Measurements from ENCODE around the gene MAGED2.
"Not testable (repeated sequence)": the region's sequence is repeated elsewhere in the genome, so short reads cannot be mapped to it uniquely, and the experiment has no call there.

Gene MAGED2

GRCh38 chrX:54807524-54808108 is at the start of gene MAGED2:
Gene MAGED2, plus strand, starts transcription at chrX:54807745. Its CDS starts 1,587 bp downstream, at chrX:54809332.
- DNase-seq, result peak; percentile 70

- DNase-seq, result no peak
These were observed 49.2 kb upstream of the MAGED2 start for GRCh38 chrX:54758114-54759055.

- DNase-seq, result not testable (repeated sequence)
These were observed 33.0 kb upstream of the MAGED2 start for GRCh38 chrX:54774391-54775094.

GRCh38 chrX:54776061-54776460 is 31.5 kb upstream of the MAGED2 start:
- no peak for DNase-seq

GRCh38 chrX:54776987-54777672 is 30.4 kb upstream of the MAGED2 start:
- no peak for DNase-seq

- DNase-seq, result peak; percentile 12
These were observed 21.6 kb upstream of the MAGED2 start for GRCh38 chrX:54785901-54786300.

GRCh38 chrX:54786967-54787366 is 20.6 kb upstream of the MAGED2 start:
- DNase-seq, result peak; percentile 53

- DNase-seq, result no peak
These were observed 19.1 kb upstream of the MAGED2 start for GRCh38 chrX:54788446-54788845.

GRCh38 chrX:54789405-54789804 is 18.1 kb upstream of the MAGED2 start:
- not testable (repeated sequence) for DNase-seq

GRCh38 chrX:54794028-54794427 is 13.5 kb upstream of the MAGED2 start:
- DNase-seq, result no peak

GRCh38 chrX:54794795-54795194 is 12.8 kb upstream of the MAGED2 start:
- no peak for DNase-seq

GRCh38 chrX:54798137-54798536 is 9.4 kb upstream of the MAGED2 start, which contains the start of gene ITIH6:
Gene ITIH6, minus strand, starts transcription at chrX:54798255. Its CDS starts 45 bp downstream, at chrX:54798210.
- no peak for DNase-seq

GRCh38 chrX:54799046-54799445 is 8.5 kb upstream of the MAGED2 start:
- DNase-seq, result no peak

GRCh38 chrX:54808109-54808604 is 612 bp downstream of the MAGED2 start:
- peak; percentile 62 for DNase-seq

- peak; percentile 90 for DNase-seq
These were observed 1.3 kb downstream of the MAGED2 start for GRCh38 chrX:54808605-54809483.

GRCh38 chrX:54810532-54810931 is 3.0 kb downstream of the MAGED2 start:
- no peak for DNase-seq

GRCh38 chrX:54811301-54811885 is 3.8 kb downstream of the MAGED2 start:
- no peak for DNase-seq

- no peak for DNase-seq
These were observed 4.8 kb downstream of the MAGED2 start for GRCh38 chrX:54812306-54812705.

GRCh38 chrX:54817220-54817820 is 9.8 kb downstream of the MAGED2 start:
- DNase-seq, result no peak

- DNase-seq, result no peak
These were observed 10.7 kb downstream of the MAGED2 start for GRCh38 chrX:54818221-54818620.

GRCh38 chrX:54819201-54819600 is 11.7 kb downstream of the MAGED2 start:
- no peak for DNase-seq
